GM12872 (cell line): ENCODE data around the gene GPR62.

Experiments
- TF ChIP-seq, protein P1 (sequence below): IDR thresholded peaks from 3 replicates; pipeline ENCODE4 v1.5.1; 2011; ENCODE audit warnings: low read depth, mild to moderate bottlenecking, low read length, moderate library complexity; ENCODE audit not compliant: insufficient read depth

GPR62 gene

DNA sequence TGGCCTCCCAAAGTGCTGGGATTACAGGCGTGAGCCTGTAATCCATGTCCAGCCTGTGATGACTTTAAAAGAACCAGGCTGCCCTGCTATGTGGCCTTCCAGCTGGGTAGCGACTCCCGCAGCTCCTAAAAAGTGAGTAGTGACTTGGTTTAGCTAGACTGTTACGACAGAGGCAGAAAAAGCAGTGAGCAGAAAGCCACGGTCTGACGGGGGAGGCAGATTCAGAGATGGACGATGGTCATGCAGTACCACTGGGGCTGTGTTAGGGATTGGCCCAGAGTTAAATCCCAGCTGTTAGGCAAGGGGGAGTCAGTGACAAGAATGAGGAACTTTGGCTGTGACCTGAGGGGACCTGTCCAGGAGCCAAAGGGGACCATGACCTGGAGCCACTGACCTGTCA is 43.6 kb downstream of the GPR62 start:
- TF ChIP-seq, protein P1, sequence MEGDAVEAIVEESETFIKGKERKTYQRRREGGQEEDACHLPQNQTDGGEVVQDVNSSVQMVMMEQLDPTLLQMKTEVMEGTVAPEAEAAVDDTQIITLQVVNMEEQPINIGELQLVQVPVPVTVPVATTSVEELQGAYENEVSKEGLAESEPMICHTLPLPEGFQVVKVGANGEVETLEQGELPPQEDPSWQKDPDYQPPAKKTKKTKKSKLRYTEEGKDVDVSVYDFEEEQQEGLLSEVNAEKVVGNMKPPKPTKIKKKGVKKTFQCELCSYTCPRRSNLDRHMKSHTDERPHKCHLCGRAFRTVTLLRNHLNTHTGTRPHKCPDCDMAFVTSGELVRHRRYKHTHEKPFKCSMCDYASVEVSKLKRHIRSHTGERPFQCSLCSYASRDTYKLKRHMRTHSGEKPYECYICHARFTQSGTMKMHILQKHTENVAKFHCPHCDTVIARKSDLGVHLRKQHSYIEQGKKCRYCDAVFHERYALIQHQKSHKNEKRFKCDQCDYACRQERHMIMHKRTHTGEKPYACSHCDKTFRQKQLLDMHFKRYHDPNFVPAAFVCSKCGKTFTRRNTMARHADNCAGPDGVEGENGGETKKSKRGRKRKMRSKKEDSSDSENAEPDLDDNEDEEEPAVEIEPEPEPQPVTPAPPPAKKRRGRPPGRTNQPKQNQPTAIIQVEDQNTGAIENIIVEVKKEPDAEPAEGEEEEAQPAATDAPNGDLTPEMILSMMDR, result no peak

GRCh38 chr3:51999846-52000245 is 44.7 kb downstream of the GPR62 start:
- TF ChIP-seq, protein P1, result no peak

GRCh38 chr3:52001443-52001974 is 46.3 kb downstream of the GPR62 start:
- TF ChIP-seq, protein P1, result peak; percentile 96

DNA sequence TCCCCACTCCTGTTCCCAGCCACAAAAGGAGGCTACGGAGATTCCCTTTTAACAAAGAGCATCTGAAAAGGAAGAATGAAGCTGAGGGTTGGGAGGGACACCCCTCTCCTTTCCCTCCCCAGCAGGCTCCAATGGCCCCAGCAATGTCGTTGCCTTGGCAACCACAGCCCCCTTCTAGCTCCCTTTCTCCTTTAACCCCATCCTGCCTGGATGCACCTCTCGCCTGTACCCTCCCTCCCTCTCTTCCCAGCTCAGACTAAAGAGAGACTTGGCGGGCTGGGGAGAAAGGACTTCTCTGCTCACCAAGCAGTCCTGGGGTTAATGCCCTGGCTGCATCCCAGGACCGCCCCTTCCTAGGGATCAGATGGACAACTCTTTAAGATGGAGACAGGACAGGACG is 47.6 kb downstream of the GPR62 start:
- TF ChIP-seq, protein P1, result no peak

- TF ChIP-seq, protein P1, result peak; percentile 61
Observed at GRCh38 chr3:52004163-52004787, 49.1 kb downstream of the GPR62 start.

GRCh38 chr3:52004906-52005395 is 49.8 kb downstream of the GPR62 start:
- TF ChIP-seq, protein P1, result no peak

- TF ChIP-seq, protein P1, result no peak
Observed at GRCh38 chr3:52005571-52005986, 50.4 kb downstream of the GPR62 start.
